Measurements from ENCODE around the gene HOXD9. TPM values are rescaled to one million over a fixed set of nuclear protein-coding genes. Genes with fewer than 3 reads are reported as not detected.

HOXD9 gene
- total RNA-seq (not detected), polyA plus RNA-seq (not detected)

DNA sequence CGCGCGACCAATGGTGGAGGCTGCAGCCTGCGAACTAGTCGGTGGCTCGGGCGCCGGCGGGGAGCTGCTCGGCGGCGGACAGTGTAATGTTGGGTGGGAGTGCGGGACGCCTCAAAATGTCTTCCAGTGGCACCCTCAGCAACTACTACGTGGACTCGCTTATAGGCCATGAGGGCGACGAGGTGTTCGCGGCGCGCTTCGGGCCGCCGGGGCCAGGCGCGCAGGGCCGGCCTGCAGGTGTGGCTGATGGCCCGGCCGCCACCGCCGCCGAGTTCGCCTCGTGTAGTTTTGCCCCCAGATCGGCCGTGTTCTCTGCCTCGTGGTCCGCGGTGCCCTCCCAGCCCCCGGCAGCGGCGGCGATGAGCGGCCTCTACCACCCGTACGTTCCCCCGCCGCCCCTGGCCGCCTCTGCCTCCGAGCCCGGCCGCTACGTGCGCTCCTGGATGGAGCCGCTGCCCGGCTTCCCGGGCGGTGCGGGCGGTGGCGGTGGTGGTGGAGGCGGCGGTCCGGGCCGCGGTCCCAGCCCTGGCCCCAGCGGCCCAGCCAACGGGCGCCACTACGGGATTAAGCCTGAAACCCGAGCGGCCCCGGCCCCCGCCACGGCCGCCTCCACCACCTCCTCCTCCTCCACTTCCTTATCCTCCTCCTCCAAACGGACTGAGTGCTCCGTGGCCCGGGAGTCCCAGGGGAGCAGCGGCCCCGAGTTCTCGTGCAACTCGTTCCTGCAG lies at the start of gene HOXD9:
Gene HOXD9, plus strand, starts transcription at position 37 of the 728 bp plus-strand sequence. Its CDS starts 50 bp downstream, at position 87.
- Mint-ChIP-seq H3K27ac (no peak within 1 kb of the TSS), H3K27me3 (peaks cover 80% of the 10 kb centered on the region), H3K4me3 (peak within 1 kb of the TSS; percentile 53 to 82 (median 68)), H3K4me1 (peaks cover 7 to 16% (median 14%) of the 10 kb centered on the region in 4 donors), H3K36me3 (peaks cover 3% of the 10 kb centered on the region), H3K9me3 (peaks cover 0 to 14% (median 3%) of the 10 kb centered on the region in 7 donors)
- Histone ChIP-seq H3K4me3 (ENCODE audit: low read depth, low read length) (no peak within 1 kb of the TSS), H3K4me1 (ENCODE audit: control insufficient read depth, insufficient read depth, low read length, poor library complexity, severe bottlenecking) (peaks cover 11% of the 10 kb centered on the region), H3K27ac (ENCODE audit: insufficient read depth, low read length, poor library complexity, severe bottlenecking) (no peak within 1 kb of the TSS), H3K36me3 (ENCODE audit: control insufficient read depth, insufficient read depth, low read length) (no peaks in the 10 kb centered on the region), H3K27me3 (ENCODE audit: control insufficient read depth, insufficient read depth, low read length) (peaks cover 63% of the 10 kb centered on the region), H3K9me3 (ENCODE audit: control insufficient read depth in 2 of 2, low read length in 2 of 2) (peaks cover 0 to 7% of the 10 kb centered on the region in 2 experiments)
- ATAC-seq (ENCODE audit: low read depth in 2 of 2): no peak
- no peak for DNase-seq

GRCh38 chr2:176072951-176073904 lies 49.3 kb upstream of the HOXD9 start:
- Histone ChIP-seq H3K4me1 (ENCODE audit: control insufficient read depth, insufficient read depth, low read length, poor library complexity, severe bottlenecking) (no peaks in the 10 kb centered on the region), H3K4me3 (ENCODE audit: low read depth, low read length) (no peak overlapping the region), H3K27me3 (ENCODE audit: control insufficient read depth, insufficient read depth, low read length) (peaks cover 80% of the 10 kb centered on the region), H3K9me3 (ENCODE audit: control insufficient read depth in 2 of 2, low read length in 2 of 2) (peaks cover 10 to 18% of the 10 kb centered on the region in 2 experiments), H3K36me3 (ENCODE audit: control insufficient read depth, insufficient read depth, low read length) (no peaks in the 10 kb centered on the region), H3K27ac (ENCODE audit: insufficient read depth, low read length, poor library complexity, severe bottlenecking) (no peak overlapping the region)
- Mint-ChIP-seq H3K4me3 (no peak overlapping the region), H3K27me3 (peaks cover 95% of the 10 kb centered on the region), H3K36me3 (no peaks in the 10 kb centered on the region), H3K9me3 (peaks cover 0 to 20% (median 1%) of the 10 kb centered on the region in 7 donors), H3K4me1 (peaks cover 0 to 5% (median 2%) of the 10 kb centered on the region in 4 donors), H3K27ac (no peak overlapping the region)
- DNase-seq (no peak), ATAC-seq (ENCODE audit: low read depth in 2 of 2) (no peak)

DNA sequence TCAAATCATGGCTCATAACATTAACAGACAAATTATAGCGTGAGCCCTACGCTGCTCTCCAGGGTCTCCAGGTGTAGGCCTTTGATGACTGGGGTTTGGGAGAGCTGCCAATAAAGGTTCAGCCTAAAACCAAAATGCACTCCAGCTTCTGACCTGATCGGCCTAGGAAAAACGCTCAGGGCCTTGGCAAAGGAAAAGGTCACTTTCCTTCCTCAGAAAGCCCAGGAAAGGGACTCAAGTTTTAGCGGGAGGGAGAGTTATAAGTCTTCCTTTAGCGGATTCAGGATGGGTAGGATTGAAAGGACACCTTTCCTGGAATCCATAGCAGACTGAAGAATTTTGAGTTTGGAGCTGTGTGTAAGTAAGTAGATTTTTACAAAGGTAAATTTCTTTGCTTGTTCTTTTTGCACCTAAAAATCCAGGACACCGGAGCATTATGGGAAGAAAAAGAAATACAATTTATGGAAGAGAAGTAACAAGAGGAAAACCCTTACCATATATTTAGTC lies 47.5 kb upstream of the HOXD9 start:
- peaks cover 21 to 24% of the 10 kb centered on the region in 2 experiments for H3K9me3 ChIP-seq (ENCODE audit: control insufficient read depth in 2 of 2, low read length in 2 of 2)
- no peaks in the 10 kb centered on the region for H3K36me3 Mint-ChIP-seq
- DNase-seq (no peak), ATAC-seq (ENCODE audit: low read depth in 2 of 2) (no peak)
- H3K36me3 ChIP-seq (ENCODE audit: control insufficient read depth, insufficient read depth, low read length): no peaks in the 10 kb centered on the region
- H3K4me1 Mint-ChIP-seq: peaks cover 0 to 15% (median 8%) of the 10 kb centered on the region in 4 donors
- H3K4me1 ChIP-seq (ENCODE audit: control insufficient read depth, insufficient read depth, low read length, poor library complexity, severe bottlenecking): peaks cover 9% of the 10 kb centered on the region
- peaks cover 92% of the 10 kb centered on the region for H3K27me3 Mint-ChIP-seq
- H3K27me3 ChIP-seq (ENCODE audit: control insufficient read depth, insufficient read depth, low read length): peaks cover 76% of the 10 kb centered on the region
- no peak overlapping the region for H3K4me3 ChIP-seq (ENCODE audit: low read depth, low read length)
- H3K27ac ChIP-seq (ENCODE audit: insufficient read depth, low read length, poor library complexity, severe bottlenecking): no peak overlapping the region
- H3K9me3 Mint-ChIP-seq: peaks cover 0 to 30% (median 4%) of the 10 kb centered on the region in 7 donors
- H3K4me3 Mint-ChIP-seq: no peak overlapping the region
- H3K27ac Mint-ChIP-seq: no peak overlapping the region

GRCh38 chr2:176075481-176075880 lies 47.0 kb upstream of the HOXD9 start:
- Histone ChIP-seq H3K27ac (ENCODE audit: insufficient read depth, low read length, poor library complexity, severe bottlenecking) (no peak overlapping the region), H3K4me1 (ENCODE audit: control insufficient read depth, insufficient read depth, low read length, poor library complexity, severe bottlenecking) (peaks cover 11% of the 10 kb centered on the region), H3K4me3 (ENCODE audit: low read depth, low read length) (no peak overlapping the region), H3K36me3 (ENCODE audit: control insufficient read depth, insufficient read depth, low read length) (no peaks in the 10 kb centered on the region), H3K9me3 (ENCODE audit: control insufficient read depth in 2 of 2, low read length in 2 of 2) (peaks cover 21 to 25% of the 10 kb centered on the region in 2 experiments), H3K27me3 (ENCODE audit: control insufficient read depth, insufficient read depth, low read length) (peaks cover 71% of the 10 kb centered on the region)
- H3K9me3 Mint-ChIP-seq: peaks cover 0 to 30% (median 4%) of the 10 kb centered on the region in 7 donors
- H3K4me1 Mint-ChIP-seq: peaks cover 0 to 15% (median 8%) of the 10 kb centered on the region in 4 donors
- DNase-seq (no peak), ATAC-seq (ENCODE audit: low read depth in 2 of 2) (no peak)
- no peak overlapping the region for H3K27ac Mint-ChIP-seq
- H3K36me3 Mint-ChIP-seq: no peaks in the 10 kb centered on the region
- H3K4me3 Mint-ChIP-seq: peak overlapping the region in 1 of 4 donors; percentile 27
- H3K27me3 Mint-ChIP-seq: peaks cover 87% of the 10 kb centered on the region

- H3K27ac Mint-ChIP-seq: no peak overlapping the region
These were observed 46.5 kb upstream of the HOXD9 start for GRCh38 chr2:176076063-176076462.

DNA sequence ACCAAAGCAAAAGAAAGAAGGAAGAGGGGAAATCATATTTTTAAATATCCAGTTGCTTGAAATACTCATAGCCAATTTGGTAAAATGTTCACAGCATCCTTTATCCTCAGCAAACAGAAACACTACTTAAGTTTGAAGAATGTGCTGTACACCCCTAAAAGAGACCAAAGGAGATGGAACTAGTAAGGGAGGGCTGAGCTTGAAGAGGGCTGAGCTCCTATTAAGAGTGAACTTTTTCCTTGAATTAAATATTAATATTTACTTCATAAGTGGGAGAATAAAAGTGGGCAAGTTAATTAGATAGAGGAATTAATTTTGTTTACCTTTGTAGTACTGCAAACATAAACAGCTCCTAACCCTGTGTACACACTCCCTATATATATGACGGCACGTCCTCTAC lies 45.7 kb upstream of the HOXD9 start:
- Histone ChIP-seq H3K36me3 (ENCODE audit: control insufficient read depth, insufficient read depth, low read length) (no peaks in the 10 kb centered on the region), H3K27me3 (ENCODE audit: control insufficient read depth, insufficient read depth, low read length) (peaks cover 73% of the 10 kb centered on the region), H3K4me1 (ENCODE audit: control insufficient read depth, insufficient read depth, low read length, poor library complexity, severe bottlenecking) (peaks cover 13% of the 10 kb centered on the region), H3K27ac (ENCODE audit: insufficient read depth, low read length, poor library complexity, severe bottlenecking) (no peak overlapping the region), H3K4me3 (ENCODE audit: low read depth, low read length) (no peak overlapping the region), H3K9me3 (ENCODE audit: control insufficient read depth in 2 of 2, low read length in 2 of 2) (peaks cover 28 to 38% of the 10 kb centered on the region in 2 experiments)
- Mint-ChIP-seq H3K27me3 (peaks cover 86% of the 10 kb centered on the region), H3K4me1 (peaks cover 0 to 15% (median 10%) of the 10 kb centered on the region in 4 donors), H3K9me3 (peaks cover 0 to 37% (median 7%) of the 10 kb centered on the region in 7 donors), H3K4me3 (peak overlapping the region in 1 of 4 donors; percentile 21), H3K27ac (no peak overlapping the region), H3K36me3 (no peaks in the 10 kb centered on the region)
- ATAC-seq (ENCODE audit: low read depth in 2 of 2): no peak
- DNase-seq: no peak

More at GRCh38 chr2:176076063-176076462, 46.5 kb upstream of the HOXD9 start:
- Mint-ChIP-seq H3K4me1 (peaks cover 0 to 15% (median 9%) of the 10 kb centered on the region in 4 donors), H3K9me3 (peaks cover 0 to 33% (median 4%) of the 10 kb centered on the region in 7 donors), H3K4me3 (no peak overlapping the region), H3K36me3 (no peaks in the 10 kb centered on the region), H3K27me3 (peaks cover 86% of the 10 kb centered on the region)
- Histone ChIP-seq H3K4me1 (ENCODE audit: control insufficient read depth, insufficient read depth, low read length, poor library complexity, severe bottlenecking) (peaks cover 13% of the 10 kb centered on the region), H3K36me3 (ENCODE audit: control insufficient read depth, insufficient read depth, low read length) (no peaks in the 10 kb centered on the region), H3K27ac (ENCODE audit: insufficient read depth, low read length, poor library complexity, severe bottlenecking) (no peak overlapping the region), H3K27me3 (ENCODE audit: control insufficient read depth, insufficient read depth, low read length) (peaks cover 70% of the 10 kb centered on the region), H3K9me3 (ENCODE audit: control insufficient read depth in 2 of 2, low read length in 2 of 2) (peaks cover 23 to 31% of the 10 kb centered on the region in 2 experiments), H3K4me3 (ENCODE audit: low read depth, low read length) (no peak overlapping the region)
- DNase-seq (no peak), ATAC-seq (ENCODE audit: low read depth in 2 of 2) (no peak)

- DNase-seq (no peak), ATAC-seq (ENCODE audit: low read depth in 2 of 2) (no peak)
- no peaks in the 10 kb centered on the region for H3K36me3 ChIP-seq (ENCODE audit: control insufficient read depth, insufficient read depth, low read length)
- Mint-ChIP-seq H3K4me1 (peaks cover 2 to 15% (median 12%) of the 10 kb centered on the region in 4 donors), H3K4me3 (peak overlapping the region; percentile 44 to 84 (median 64)), H3K36me3 (peaks cover 3% of the 10 kb centered on the region), H3K27ac (peak overlapping the region in 2 of 3 donors; percentile 77 to 84), H3K9me3 (peaks cover 0 to 42% (median 11%) of the 10 kb centered on the region in 7 donors), H3K27me3 (peaks cover 87% of the 10 kb centered on the region)
- H3K27ac ChIP-seq (ENCODE audit: insufficient read depth, low read length, poor library complexity, severe bottlenecking): no peak overlapping the region
- peaks cover 13% of the 10 kb centered on the region for H3K4me1 ChIP-seq (ENCODE audit: control insufficient read depth, insufficient read depth, low read length, poor library complexity, severe bottlenecking)
- peaks cover 30 to 58% of the 10 kb centered on the region in 2 experiments for H3K9me3 ChIP-seq (ENCODE audit: control insufficient read depth in 2 of 2, low read length in 2 of 2)
- no peak overlapping the region for H3K4me3 ChIP-seq (ENCODE audit: low read depth, low read length)
- H3K27me3 ChIP-seq (ENCODE audit: control insufficient read depth, insufficient read depth, low read length): peaks cover 65% of the 10 kb centered on the region
These were observed 43.8 kb upstream of the HOXD9 start for GRCh38 chr2:176078541-176079284.
